Jurkat, Clone E6-1 (cell line): Measurements from ENCODE around the gene ZNF555.
"Not testable (repeated sequence)": the region's sequence is repeated elsewhere in the genome, so short reads cannot be mapped to it uniquely, and the experiment has no call there.

Source experiments
- DNase-seq: peaks from one replicate; pipeline ENCODE4 v3.0.0-alpha.2; 2011; ENCODE audit warnings: low read depth, low spot score
- H3K4me3 ChIP-seq: 2 replicates; pipeline ENCODE4 v1.5.1; 2011; ENCODE audit warnings: mild to moderate bottlenecking, low read length, control low read depth, moderate library complexity

The ZNF555 gene

DNA sequence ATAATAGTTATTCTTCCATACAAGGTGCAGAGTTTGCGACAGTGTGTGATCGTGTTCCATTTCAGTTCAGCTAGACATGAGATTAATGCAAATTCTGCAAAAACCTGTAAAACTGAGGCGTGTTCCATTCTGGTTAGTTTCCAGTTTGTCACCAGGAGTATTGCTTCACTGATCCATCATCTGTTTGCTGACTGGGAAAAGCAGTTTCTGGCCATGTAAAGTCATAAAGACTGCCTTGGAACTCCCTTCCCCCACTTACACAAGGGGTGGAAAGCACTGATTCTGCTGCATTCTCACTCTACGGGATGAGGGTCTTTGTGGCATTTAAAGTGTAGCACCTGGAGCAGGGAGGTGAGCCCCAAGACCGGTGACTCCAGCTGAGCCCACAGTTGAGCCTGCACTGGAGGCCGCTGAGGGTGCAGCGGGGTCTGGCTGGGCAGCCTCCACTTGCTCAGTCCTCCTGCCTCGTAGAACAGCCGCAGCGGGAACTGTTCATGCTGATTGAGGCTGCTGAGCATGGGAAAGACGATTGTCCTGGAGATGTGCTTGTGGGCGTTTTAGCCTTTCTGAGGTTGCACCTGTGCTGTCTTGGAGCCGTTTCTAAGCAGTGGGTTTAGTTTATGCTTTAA lies 61.4 kb downstream of the ZNF555 start:
- DNase-seq, result no peak
- H3K4me3 ChIP-seq, result no peak overlapping the region

DNA sequence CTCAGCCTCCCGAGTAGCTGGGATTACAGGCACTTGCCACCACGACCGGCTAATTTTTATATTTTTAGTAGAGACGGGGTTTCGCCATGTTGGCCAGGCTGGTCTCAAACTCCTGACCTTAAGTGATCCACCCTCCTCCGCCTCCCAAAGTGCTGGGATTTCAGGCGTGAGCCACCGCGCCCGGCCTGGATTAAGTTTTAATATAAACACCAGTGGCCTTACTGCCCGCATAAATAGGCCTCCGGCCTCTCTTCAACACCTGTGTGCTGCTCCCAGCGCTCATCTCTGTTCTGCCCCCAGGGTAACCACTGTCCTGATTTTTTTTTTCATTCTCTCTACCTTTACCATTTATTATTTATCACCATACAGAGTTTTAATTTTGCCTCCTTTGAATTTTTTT lies 62.1 kb downstream of the ZNF555 start:
- not testable (repeated sequence) for H3K4me3 ChIP-seq

DNA sequence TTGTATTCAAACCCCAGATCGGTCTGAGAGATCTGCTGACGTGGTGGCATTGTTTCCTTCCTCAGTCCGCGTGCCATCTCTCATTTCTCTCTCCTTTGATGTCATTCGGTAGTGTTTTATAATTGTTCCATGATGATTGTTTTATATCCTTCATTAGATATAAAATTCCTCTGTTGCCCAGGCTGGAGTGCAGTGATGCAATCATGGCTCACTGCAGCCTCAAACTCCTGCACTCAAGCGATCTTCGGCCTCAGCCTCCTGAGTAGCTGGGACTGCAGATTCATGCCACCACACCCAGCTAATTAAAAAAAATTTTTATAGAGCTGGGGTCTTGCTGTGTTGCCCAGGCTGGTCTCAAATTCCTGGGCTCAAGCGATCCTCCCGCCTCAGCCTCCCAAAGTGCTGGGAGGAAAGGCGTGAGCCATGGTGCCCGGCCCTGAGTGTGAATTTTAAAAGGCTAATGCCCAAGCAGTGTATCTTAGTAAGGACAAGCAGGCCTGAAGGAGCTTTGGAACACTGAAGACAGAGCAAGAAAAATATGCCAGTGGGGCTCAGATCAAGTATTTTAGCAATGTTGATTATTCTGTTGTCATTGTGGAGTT lies 64.7 kb downstream of the ZNF555 start:
- DNase-seq, result no peak
- H3K4me3 ChIP-seq, result no peak overlapping the region

More for the DNA sequence above, 62.1 kb downstream of the ZNF555 start:
- not testable (repeated sequence) for DNase-seq

DNA sequence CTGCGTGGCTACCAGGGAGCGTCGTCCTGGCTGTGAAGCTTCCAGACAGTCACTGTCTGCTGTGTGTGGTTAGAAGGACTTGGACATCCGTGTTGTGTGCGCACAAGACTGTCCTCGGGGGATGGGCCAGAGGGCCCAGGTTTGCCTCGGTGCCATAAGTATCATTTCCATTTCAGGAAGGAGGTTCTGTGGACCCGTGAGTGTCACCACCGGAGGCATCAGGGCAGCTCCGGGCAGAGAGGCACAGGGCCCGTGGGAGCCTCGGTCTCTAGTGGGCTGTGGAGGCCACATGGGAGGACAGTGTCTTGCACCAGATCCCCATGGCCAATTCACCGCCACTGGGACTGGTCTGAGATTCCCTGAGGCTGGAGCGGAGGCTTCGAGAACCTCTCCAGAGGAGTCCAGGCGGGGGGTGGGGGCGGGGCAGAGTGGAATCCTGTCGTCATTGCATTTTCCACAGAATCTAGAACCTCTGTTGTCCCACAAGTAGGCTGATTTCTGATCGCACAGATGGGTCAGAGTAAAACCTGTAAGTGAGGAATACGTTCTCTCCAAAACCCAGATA lies 65.4 kb downstream of the ZNF555 start:
- no peak overlapping the region for H3K4me3 ChIP-seq
- DNase-seq, result no peak
